Measurements from ENCODE around the gene MACROD2.

DNA sequence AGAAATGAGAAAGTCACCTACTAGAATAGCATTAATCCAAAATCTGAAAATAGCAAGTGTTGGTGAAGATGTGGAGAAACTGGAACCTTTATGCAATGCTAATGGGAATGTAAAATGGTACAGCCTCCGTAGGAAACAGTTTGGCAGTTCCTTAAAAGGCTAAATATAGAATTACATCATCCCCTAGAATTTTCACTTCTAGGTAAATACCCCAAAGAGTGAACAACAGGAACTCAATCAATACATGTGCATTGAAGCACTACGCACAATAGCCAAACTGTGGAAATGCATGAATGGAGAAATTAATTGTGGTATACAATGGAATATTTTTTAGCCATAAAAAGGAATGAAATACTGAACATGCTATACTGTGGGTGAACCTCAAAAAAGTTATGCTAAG, 1324.1 kb downstream of the MACROD2 start:
- no peak for TF ChIP-seq POLR2A (IDR thresholded peaks at IDR 0.05)
- TF ChIP-seq, protein P1, sequence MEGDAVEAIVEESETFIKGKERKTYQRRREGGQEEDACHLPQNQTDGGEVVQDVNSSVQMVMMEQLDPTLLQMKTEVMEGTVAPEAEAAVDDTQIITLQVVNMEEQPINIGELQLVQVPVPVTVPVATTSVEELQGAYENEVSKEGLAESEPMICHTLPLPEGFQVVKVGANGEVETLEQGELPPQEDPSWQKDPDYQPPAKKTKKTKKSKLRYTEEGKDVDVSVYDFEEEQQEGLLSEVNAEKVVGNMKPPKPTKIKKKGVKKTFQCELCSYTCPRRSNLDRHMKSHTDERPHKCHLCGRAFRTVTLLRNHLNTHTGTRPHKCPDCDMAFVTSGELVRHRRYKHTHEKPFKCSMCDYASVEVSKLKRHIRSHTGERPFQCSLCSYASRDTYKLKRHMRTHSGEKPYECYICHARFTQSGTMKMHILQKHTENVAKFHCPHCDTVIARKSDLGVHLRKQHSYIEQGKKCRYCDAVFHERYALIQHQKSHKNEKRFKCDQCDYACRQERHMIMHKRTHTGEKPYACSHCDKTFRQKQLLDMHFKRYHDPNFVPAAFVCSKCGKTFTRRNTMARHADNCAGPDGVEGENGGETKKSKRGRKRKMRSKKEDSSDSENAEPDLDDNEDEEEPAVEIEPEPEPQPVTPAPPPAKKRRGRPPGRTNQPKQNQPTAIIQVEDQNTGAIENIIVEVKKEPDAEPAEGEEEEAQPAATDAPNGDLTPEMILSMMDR (IDR thresholded peaks at IDR 0.05) = no peak
